Activated naive CD8-positive, alpha-beta T cell (primary cell): ENCODE data around the gene ISG20.

Experiments used
- H3K27ac Mint-ChIP-seq: one replicate; pipeline ENCODE4 v1.8.0; 2021; ENCODE audit warnings: mixed read lengths
- H3K27me3 Mint-ChIP-seq: one replicate; pipeline ENCODE4 v1.8.0; 2021; ENCODE audit warnings: mixed read lengths
- H3K36me3 Mint-ChIP-seq: one replicate; pipeline ENCODE4 v1.8.0; 2021; ENCODE audit warnings: mixed read lengths
- H3K4me1 Mint-ChIP-seq: one replicate; pipeline ENCODE4 v1.8.0; 2021; ENCODE audit warnings: low read depth, mixed read lengths
- H3K4me3 Mint-ChIP-seq: one replicate; pipeline ENCODE4 v1.8.0; 2021; ENCODE audit warnings: mild to moderate bottlenecking, mixed read lengths
- H3K9me3 Mint-ChIP-seq: one replicate; pipeline ENCODE4 v1.8.0; 2021; ENCODE audit warnings: low read depth, mixed read lengths

ISG20 gene

GRCh38 chr15:88661761-88662556 is 23.1 kb downstream of the ISG20 start:
- Mint-ChIP-seq H3K27ac (peak overlapping the region; percentile 68), H3K27me3 (no peaks in the 10 kb centered on the region), H3K4me1 (peaks cover 54% of the 10 kb centered on the region), H3K36me3 (peaks cover 3% of the 10 kb centered on the region), H3K9me3 (no peaks in the 10 kb centered on the region), H3K4me3 (no peak overlapping the region)

GRCh38 chr15:88663141-88663621 is 24.4 kb downstream of the ISG20 start:
- Mint-ChIP-seq H3K9me3 (no peaks in the 10 kb centered on the region), H3K27ac (no peak overlapping the region), H3K4me1 (peaks cover 42% of the 10 kb centered on the region)

GRCh38 chr15:88664151-88664778 is 25.4 kb downstream of the ISG20 start:
- H3K4me1 Mint-ChIP-seq, result peaks cover 32% of the 10 kb centered on the region
- H3K4me3 Mint-ChIP-seq, result no peak overlapping the region
- peaks cover 4% of the 10 kb centered on the region for H3K27me3 Mint-ChIP-seq
- H3K27ac Mint-ChIP-seq, result peak overlapping the region; percentile 64
- H3K9me3 Mint-ChIP-seq, result no peaks in the 10 kb centered on the region
- H3K36me3 Mint-ChIP-seq, result peaks cover 3% of the 10 kb centered on the region

More at GRCh38 chr15:88663141-88663621, 24.4 kb downstream of the ISG20 start:
- no peak overlapping the region for H3K4me3 Mint-ChIP-seq
- no peaks in the 10 kb centered on the region for H3K27me3 Mint-ChIP-seq
- H3K36me3 Mint-ChIP-seq, result peaks cover 3% of the 10 kb centered on the region

GRCh38 chr15:88674661-88675060 is 35.8 kb downstream of the ISG20 start:
- no peak overlapping the region for H3K27ac Mint-ChIP-seq
- H3K4me1 Mint-ChIP-seq, result no peaks in the 10 kb centered on the region
- no peak overlapping the region for H3K4me3 Mint-ChIP-seq
- peaks cover 23% of the 10 kb centered on the region for H3K27me3 Mint-ChIP-seq
- H3K9me3 Mint-ChIP-seq, result peaks cover 3% of the 10 kb centered on the region
- peaks cover 3% of the 10 kb centered on the region for H3K36me3 Mint-ChIP-seq

GRCh38 chr15:88678755-88679154 is 39.9 kb downstream of the ISG20 start:
- H3K36me3 Mint-ChIP-seq, result peaks cover 3% of the 10 kb centered on the region
- no peaks in the 10 kb centered on the region for H3K9me3 Mint-ChIP-seq
- H3K4me3 Mint-ChIP-seq, result no peak overlapping the region
- H3K27ac Mint-ChIP-seq, result no peak overlapping the region
- no peaks in the 10 kb centered on the region for H3K4me1 Mint-ChIP-seq
- peaks cover 5% of the 10 kb centered on the region for H3K27me3 Mint-ChIP-seq

- peaks cover 5% of the 10 kb centered on the region for H3K27me3 Mint-ChIP-seq
- no peaks in the 10 kb centered on the region for H3K9me3 Mint-ChIP-seq
- H3K4me3 Mint-ChIP-seq, result no peak overlapping the region
- H3K36me3 Mint-ChIP-seq, result peaks cover 3% of the 10 kb centered on the region
- H3K4me1 Mint-ChIP-seq, result no peaks in the 10 kb centered on the region
- no peak overlapping the region for H3K27ac Mint-ChIP-seq
These were observed 41.6 kb downstream of the ISG20 start for GRCh38 chr15:88680241-88681001.

GRCh38 chr15:88681610-88682221 is 42.9 kb downstream of the ISG20 start:
- Mint-ChIP-seq H3K27ac (no peak overlapping the region), H3K4me3 (no peak overlapping the region), H3K9me3 (no peaks in the 10 kb centered on the region), H3K36me3 (peaks cover 3% of the 10 kb centered on the region), H3K4me1 (no peaks in the 10 kb centered on the region), H3K27me3 (peaks cover 2% of the 10 kb centered on the region)

GRCh38 chr15:88684345-88684744 is 45.5 kb downstream of the ISG20 start:
- Mint-ChIP-seq H3K27ac (no peak overlapping the region), H3K4me3 (no peak overlapping the region), H3K9me3 (peaks cover under 1% of the 10 kb centered on the region), H3K36me3 (no peaks in the 10 kb centered on the region), H3K4me1 (no peaks in the 10 kb centered on the region), H3K27me3 (peaks cover 2% of the 10 kb centered on the region)

- Mint-ChIP-seq H3K4me3 (no peak overlapping the region), H3K9me3 (peaks cover 4% of the 10 kb centered on the region), H3K27ac (no peak overlapping the region), H3K4me1 (no peaks in the 10 kb centered on the region), H3K36me3 (no peaks in the 10 kb centered on the region), H3K27me3 (peaks cover 3% of the 10 kb centered on the region)
These were observed 47.4 kb downstream of the ISG20 start for GRCh38 chr15:88686166-88686565.

GRCh38 chr15:88688394-88688933 is 49.6 kb downstream of the ISG20 start:
- H3K9me3 Mint-ChIP-seq, result peaks cover 4% of the 10 kb centered on the region
- H3K27ac Mint-ChIP-seq, result no peak overlapping the region
- H3K4me1 Mint-ChIP-seq, result no peaks in the 10 kb centered on the region

GRCh38 chr15:88690331-88690730 is 51.5 kb downstream of the ISG20 start:
- no peak overlapping the region for H3K4me3 Mint-ChIP-seq
- peaks cover 3% of the 10 kb centered on the region for H3K27me3 Mint-ChIP-seq
- no peaks in the 10 kb centered on the region for H3K4me1 Mint-ChIP-seq
- no peaks in the 10 kb centered on the region for H3K36me3 Mint-ChIP-seq
- H3K27ac Mint-ChIP-seq, result no peak overlapping the region
- peaks cover 4% of the 10 kb centered on the region for H3K9me3 Mint-ChIP-seq

More at GRCh38 chr15:88688394-88688933, 49.6 kb downstream of the ISG20 start:
- Mint-ChIP-seq H3K36me3 (no peaks in the 10 kb centered on the region), H3K27me3 (peaks cover 3% of the 10 kb centered on the region), H3K4me3 (no peak overlapping the region)

- Mint-ChIP-seq H3K9me3 (peaks cover 4% of the 10 kb centered on the region), H3K4me3 (no peak overlapping the region), H3K27ac (no peak overlapping the region), H3K36me3 (no peaks in the 10 kb centered on the region), H3K27me3 (peaks cover 3% of the 10 kb centered on the region), H3K4me1 (no peaks in the 10 kb centered on the region)
These were observed 54.4 kb downstream of the ISG20 start for GRCh38 chr15:88693191-88693590.

- Mint-ChIP-seq H3K27ac (no peak overlapping the region), H3K4me1 (no peaks in the 10 kb centered on the region), H3K27me3 (no peaks in the 10 kb centered on the region), H3K9me3 (no peaks in the 10 kb centered on the region), H3K4me3 (no peak overlapping the region), H3K36me3 (no peaks in the 10 kb centered on the region)
These were observed 56.3 kb downstream of the ISG20 start for GRCh38 chr15:88695101-88695500.

- Mint-ChIP-seq H3K36me3 (no peaks in the 10 kb centered on the region), H3K27me3 (no peaks in the 10 kb centered on the region), H3K27ac (no peak overlapping the region), H3K9me3 (no peaks in the 10 kb centered on the region), H3K4me1 (no peaks in the 10 kb centered on the region), H3K4me3 (no peak overlapping the region)
These were observed 57.0 kb downstream of the ISG20 start for GRCh38 chr15:88695691-88696251.
